Measurements from ENCODE around the gene RAB4B. TPM values are rescaled to one million over a fixed set of nuclear protein-coding genes. Genes with fewer than 3 reads are reported as not detected.
"Not testable (repeated sequence)": the region's sequence is repeated elsewhere in the genome, so short reads cannot be mapped to it uniquely, and the experiment has no call there.

The RAB4B gene
- total RNA-seq, 1 donor from 2014 or later, result 14.5 TPM

DNA sequence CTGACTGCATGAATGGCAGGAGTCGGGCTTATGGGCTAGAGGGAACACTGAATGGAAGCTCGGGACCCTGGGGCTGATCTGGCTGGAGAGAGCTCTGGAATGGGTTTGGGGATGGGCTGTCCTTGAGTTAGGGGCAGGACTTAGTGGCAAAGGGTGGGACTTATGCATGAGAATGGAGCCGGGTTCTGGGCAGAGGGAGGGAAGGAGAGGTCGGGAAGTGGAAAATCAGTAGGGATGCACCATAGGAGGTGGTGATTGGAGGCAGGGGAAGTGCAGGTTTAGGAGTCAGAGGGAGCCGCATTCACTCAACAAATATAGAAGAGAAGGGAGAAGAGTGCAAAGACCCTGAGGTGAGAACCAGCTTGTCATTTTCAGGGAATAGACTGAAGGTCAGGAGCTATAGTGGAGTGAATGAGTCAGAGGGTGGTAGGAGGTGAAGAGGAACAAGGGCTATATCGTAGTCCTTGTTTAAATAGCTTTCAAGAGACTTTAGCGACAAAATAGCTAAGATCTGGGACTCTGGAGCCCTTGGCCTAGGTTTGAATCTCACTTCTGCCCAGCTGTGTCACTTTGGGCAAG is 748 bp downstream of the RAB4B start:
- no peaks in the 10 kb centered on the region for H3K36me3 Mint-ChIP-seq

DNA sequence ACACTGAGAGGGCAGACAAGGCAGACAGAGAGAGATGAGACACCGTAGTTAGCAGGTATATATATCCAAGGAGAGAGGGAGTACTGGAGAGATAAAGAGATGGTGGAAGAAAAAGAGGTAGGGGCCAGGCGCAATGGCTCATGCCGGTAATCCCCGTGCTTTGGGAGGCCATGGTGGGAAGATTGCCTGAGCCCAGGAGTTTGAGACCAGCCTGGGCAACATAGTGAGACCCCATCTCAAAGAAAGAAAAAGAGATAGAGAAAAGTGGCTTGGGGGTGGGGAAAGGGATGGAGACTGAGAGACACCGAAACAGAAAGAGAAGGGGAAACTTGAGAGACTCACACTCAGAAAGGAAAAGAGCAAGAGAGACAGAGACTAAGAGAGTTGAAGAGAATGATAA is 2.5 kb downstream of the RAB4B start:
- Mint-ChIP-seq H3K36me3 (no peaks in the 10 kb centered on the region), H3K27ac (no peak overlapping the region), H3K9me3 (no peaks in the 10 kb centered on the region), H3K4me3 (no peak overlapping the region), H3K27me3 (ENCODE audit: low read depth) (no peaks in the 10 kb centered on the region), H3K4me1 (peaks cover 8% of the 10 kb centered on the region)
- no peak for DNase-seq (ENCODE audit: low spot score in 2 of 2, unreplicated experiment in 2 of 2)
- TF ChIP-seq, protein P1, sequence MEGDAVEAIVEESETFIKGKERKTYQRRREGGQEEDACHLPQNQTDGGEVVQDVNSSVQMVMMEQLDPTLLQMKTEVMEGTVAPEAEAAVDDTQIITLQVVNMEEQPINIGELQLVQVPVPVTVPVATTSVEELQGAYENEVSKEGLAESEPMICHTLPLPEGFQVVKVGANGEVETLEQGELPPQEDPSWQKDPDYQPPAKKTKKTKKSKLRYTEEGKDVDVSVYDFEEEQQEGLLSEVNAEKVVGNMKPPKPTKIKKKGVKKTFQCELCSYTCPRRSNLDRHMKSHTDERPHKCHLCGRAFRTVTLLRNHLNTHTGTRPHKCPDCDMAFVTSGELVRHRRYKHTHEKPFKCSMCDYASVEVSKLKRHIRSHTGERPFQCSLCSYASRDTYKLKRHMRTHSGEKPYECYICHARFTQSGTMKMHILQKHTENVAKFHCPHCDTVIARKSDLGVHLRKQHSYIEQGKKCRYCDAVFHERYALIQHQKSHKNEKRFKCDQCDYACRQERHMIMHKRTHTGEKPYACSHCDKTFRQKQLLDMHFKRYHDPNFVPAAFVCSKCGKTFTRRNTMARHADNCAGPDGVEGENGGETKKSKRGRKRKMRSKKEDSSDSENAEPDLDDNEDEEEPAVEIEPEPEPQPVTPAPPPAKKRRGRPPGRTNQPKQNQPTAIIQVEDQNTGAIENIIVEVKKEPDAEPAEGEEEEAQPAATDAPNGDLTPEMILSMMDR (IDR thresholded peaks at IDR 0.05; ENCODE audit: unreplicated experiment), result no peak

More for the DNA sequence above, 748 bp downstream of the RAB4B start:
- H3K27me3 Mint-ChIP-seq (ENCODE audit: low read depth), result no peaks in the 10 kb centered on the region
- no peak for DNase-seq (ENCODE audit: low spot score in 2 of 2, unreplicated experiment in 2 of 2)
- peaks cover 8% of the 10 kb centered on the region for H3K4me1 Mint-ChIP-seq
- peak overlapping the region; percentile 80 for H3K4me3 Mint-ChIP-seq
- H3K9me3 Mint-ChIP-seq, result no peaks in the 10 kb centered on the region
- TF ChIP-seq, protein P1 (IDR thresholded peaks at IDR 0.05; ENCODE audit: unreplicated experiment), result no peak
- peak overlapping the region; percentile 100 for H3K27ac Mint-ChIP-seq

DNA sequence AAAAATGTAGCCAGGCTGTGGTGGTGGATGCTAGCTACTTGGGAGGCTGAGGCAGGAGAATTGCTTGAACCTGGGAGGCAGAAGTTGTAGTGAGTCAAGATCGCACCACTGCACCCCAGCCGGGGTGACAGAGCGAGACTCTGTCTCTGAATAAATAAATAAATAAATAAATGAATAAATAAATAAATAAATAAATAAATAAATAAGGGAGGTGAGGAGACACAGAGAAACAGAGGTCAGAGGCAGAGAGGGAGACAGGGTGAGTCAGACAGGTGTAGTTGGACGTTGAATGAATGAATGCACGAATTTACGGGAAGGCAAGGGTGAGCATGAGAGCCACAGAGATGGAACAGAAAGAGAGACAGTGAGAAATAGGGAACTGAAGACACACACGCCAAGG is 3.1 kb downstream of the RAB4B start:
- DNase-seq (ENCODE audit: low spot score in 2 of 2, unreplicated experiment in 2 of 2), result no peak
- no peak overlapping the region for H3K4me3 Mint-ChIP-seq
- no peak overlapping the region for H3K27ac Mint-ChIP-seq
- TF ChIP-seq, protein P1 (IDR thresholded peaks at IDR 0.05; ENCODE audit: unreplicated experiment), result no peak
- peaks cover 8% of the 10 kb centered on the region for H3K4me1 Mint-ChIP-seq
- H3K9me3 Mint-ChIP-seq, result no peaks in the 10 kb centered on the region
- H3K36me3 Mint-ChIP-seq, result no peaks in the 10 kb centered on the region
- H3K27me3 Mint-ChIP-seq (ENCODE audit: low read depth), result no peaks in the 10 kb centered on the region

DNA sequence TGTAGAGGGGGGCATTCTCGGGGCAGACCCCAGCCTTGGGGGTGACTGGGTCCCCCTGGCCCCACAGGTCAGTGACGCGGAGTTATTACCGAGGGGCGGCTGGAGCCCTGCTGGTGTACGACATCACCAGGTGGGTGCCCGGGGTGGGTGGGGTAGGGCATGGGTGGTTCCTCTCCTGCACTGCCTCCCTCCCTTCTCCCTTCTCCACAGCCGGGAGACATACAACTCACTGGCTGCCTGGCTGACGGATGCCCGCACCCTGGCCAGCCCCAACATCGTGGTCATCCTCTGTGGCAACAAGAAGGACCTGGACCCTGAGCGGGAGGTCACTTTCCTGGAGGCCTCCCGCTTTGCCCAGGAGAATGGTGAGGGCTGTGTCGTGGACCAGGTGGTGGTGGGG is 5.7 kb downstream of the RAB4B start:
- Mint-ChIP-seq H3K27me3 (ENCODE audit: low read depth) (no peaks in the 10 kb centered on the region), H3K4me1 (peaks cover 2% of the 10 kb centered on the region), H3K27ac (no peak overlapping the region), H3K4me3 (no peak overlapping the region), H3K36me3 (peaks cover 4% of the 10 kb centered on the region), H3K9me3 (no peaks in the 10 kb centered on the region)
- TF ChIP-seq, protein P1 (IDR thresholded peaks at IDR 0.05; ENCODE audit: unreplicated experiment), result no peak
- DNase-seq (ENCODE audit: low spot score in 2 of 2, unreplicated experiment in 2 of 2), result no peak

DNA sequence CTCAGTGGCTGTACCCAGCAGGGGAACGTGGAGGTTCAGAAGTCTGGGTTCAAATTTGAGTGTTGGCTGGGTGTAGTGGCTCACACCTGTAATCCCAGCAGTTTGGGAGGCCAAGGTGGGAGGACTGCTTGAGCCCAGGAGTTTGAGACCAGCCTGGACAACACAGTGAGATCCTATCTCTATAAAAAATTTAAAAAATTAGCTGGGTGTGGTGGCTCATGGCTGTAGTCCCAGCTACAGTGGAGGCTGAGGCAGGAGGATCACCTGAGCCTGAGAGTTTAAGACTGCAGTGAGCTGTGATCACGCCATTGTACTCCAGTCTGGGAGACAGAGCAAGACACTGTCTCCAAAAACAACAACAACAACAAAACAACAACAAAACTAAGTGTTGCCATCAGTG is 6.1 kb downstream of the RAB4B start:
- not testable (repeated sequence) for H3K27me3 Mint-ChIP-seq (ENCODE audit: low read depth); H3K4me3 Mint-ChIP-seq; H3K9me3 Mint-ChIP-seq; H3K27ac Mint-ChIP-seq; DNase-seq (ENCODE audit: low spot score in 2 of 2, unreplicated experiment in 2 of 2); H3K4me1 Mint-ChIP-seq; H3K36me3 Mint-ChIP-seq

DNA sequence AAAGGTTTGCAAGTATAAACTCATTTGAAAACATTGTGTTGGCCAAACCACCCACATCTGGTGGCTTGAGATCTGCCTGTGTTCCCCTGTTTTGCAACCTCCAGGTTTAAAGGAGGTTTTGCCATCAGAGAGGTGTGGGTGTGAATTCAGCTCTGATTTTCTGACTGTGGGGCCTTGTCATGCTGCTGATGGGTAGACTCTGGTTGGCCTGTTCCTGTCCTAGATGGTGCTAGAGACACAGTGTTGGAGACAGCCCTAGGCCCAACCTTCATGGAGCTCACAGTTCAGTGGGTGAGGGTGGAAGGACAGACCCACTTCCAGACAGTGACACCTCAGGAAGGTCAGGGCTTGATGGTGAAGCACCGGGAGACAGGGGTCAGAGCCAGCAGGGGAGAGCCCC is 7.5 kb downstream of the RAB4B start:
- TF ChIP-seq, protein P1 (IDR thresholded peaks at IDR 0.05; ENCODE audit: unreplicated experiment), result no peak
- Mint-ChIP-seq H3K4me3 (no peak overlapping the region), H3K9me3 (no peaks in the 10 kb centered on the region), H3K27ac (no peak overlapping the region), H3K36me3 (peaks cover 8% of the 10 kb centered on the region), H3K27me3 (ENCODE audit: low read depth) (no peaks in the 10 kb centered on the region), H3K4me1 (no peaks in the 10 kb centered on the region)
- DNase-seq (ENCODE audit: low spot score in 2 of 2, unreplicated experiment in 2 of 2), result no peak
